ENCODE results near the gene NOS1AP. TPM values are rescaled to one million over a fixed set of nuclear protein-coding genes. Genes with fewer than 3 reads are reported as not detected.

NOS1AP gene
- total and polyA plus RNA-seq, 3 experiments from 2014 or later, result 0.07 TPM; not detected in 2

- Mint-ChIP-seq H3K9me3 (peaks cover 0 to 1% (median 0%) of the 10 kb centered on the region in 5 donors), H3K27ac (no peak overlapping the region), H3K4me1 (peaks cover 0 to 3% (median 0%) of the 10 kb centered on the region in 3 donors), H3K27me3 (peaks cover 17 to 37% of the 10 kb centered on the region in 2 donors), H3K36me3 (no peaks in the 10 kb centered on the region), H3K4me3 (no peak overlapping the region)
- no peaks in the 10 kb centered on the region for H3K9me3 ChIP-seq (ENCODE audit: low read length)
- H3K27me3 ChIP-seq (ENCODE audit: insufficient read depth, low read length, poor library complexity, severe bottlenecking), result no peaks in the 10 kb centered on the region
- no peak for DNase-seq
- no peaks in the 10 kb centered on the region for H3K36me3 ChIP-seq (ENCODE audit: insufficient read depth, low read length)
- no peaks in the 10 kb centered on the region for H3K4me1 ChIP-seq (ENCODE audit: insufficient read depth, low read length)
- POLR2A ChIA-PET, result no interaction called here
- CTCF ChIA-PET, result no interaction called here
- no peak overlapping the region for H3K27ac ChIP-seq (ENCODE audit: low read depth, low read length)
- H3K4me3 ChIP-seq (ENCODE audit: low read length), result no peak overlapping the region
Measured at GRCh38 chr1:162315673-162316072, 246.2 kb downstream of the NOS1AP start.

- ChIA-PET POLR2A (no interaction called here), CTCF (no interaction called here)
- Histone ChIP-seq H3K36me3 (ENCODE audit: insufficient read depth, low read length) (no peaks in the 10 kb centered on the region), H3K27me3 (ENCODE audit: insufficient read depth, low read length, poor library complexity, severe bottlenecking) (no peaks in the 10 kb centered on the region), H3K4me1 (ENCODE audit: insufficient read depth, low read length) (no peaks in the 10 kb centered on the region), H3K27ac (ENCODE audit: low read depth, low read length) (no peak overlapping the region), H3K9me3 (ENCODE audit: low read length) (no peaks in the 10 kb centered on the region), H3K4me3 (ENCODE audit: low read length) (no peak overlapping the region)
- no peaks in the 10 kb centered on the region for H3K36me3 Mint-ChIP-seq
- H3K4me3 Mint-ChIP-seq, result no peak overlapping the region
- H3K27me3 Mint-ChIP-seq, result peaks cover 21 to 37% of the 10 kb centered on the region in 2 donors
- no peak for DNase-seq
- H3K9me3 Mint-ChIP-seq, result no peaks in the 10 kb centered on the region
- H3K27ac Mint-ChIP-seq, result no peak overlapping the region
- H3K4me1 Mint-ChIP-seq, result peaks cover 0 to 3% (median 0%) of the 10 kb centered on the region in 3 donors
Measured at GRCh38 chr1:162316187-162316586, 246.7 kb downstream of the NOS1AP start.

GRCh38 chr1:162317621-162318020 is 248.1 kb downstream of the NOS1AP start:
- Mint-ChIP-seq H3K4me3 (no peak overlapping the region), H3K27me3 (peaks cover 22 to 40% of the 10 kb centered on the region in 2 donors), H3K4me1 (peaks cover 0 to 3% (median 0%) of the 10 kb centered on the region in 3 donors), H3K36me3 (no peaks in the 10 kb centered on the region), H3K27ac (no peak overlapping the region), H3K9me3 (no peaks in the 10 kb centered on the region)
- ChIA-PET POLR2A (no interaction called here), CTCF (no interaction called here)
- H3K4me3 ChIP-seq (ENCODE audit: low read length), result no peak overlapping the region
- no peaks in the 10 kb centered on the region for H3K27me3 ChIP-seq (ENCODE audit: insufficient read depth, low read length, poor library complexity, severe bottlenecking)
- no peak for DNase-seq
- no peak overlapping the region for H3K27ac ChIP-seq (ENCODE audit: low read depth, low read length)
- H3K4me1 ChIP-seq (ENCODE audit: insufficient read depth, low read length), result no peaks in the 10 kb centered on the region
- H3K36me3 ChIP-seq (ENCODE audit: insufficient read depth, low read length), result no peaks in the 10 kb centered on the region
- H3K9me3 ChIP-seq (ENCODE audit: low read length), result no peaks in the 10 kb centered on the region

- ChIA-PET CTCF (no interaction called here), POLR2A (no interaction called here)
- H3K9me3 ChIP-seq (ENCODE audit: low read length), result no peaks in the 10 kb centered on the region
- no peak overlapping the region for H3K4me3 ChIP-seq (ENCODE audit: low read length)
- no peaks in the 10 kb centered on the region for H3K36me3 Mint-ChIP-seq
- no peak overlapping the region for H3K4me3 Mint-ChIP-seq
- H3K4me1 Mint-ChIP-seq, result peaks cover 0 to 3% (median 0%) of the 10 kb centered on the region in 3 donors
- no peak for DNase-seq
- no peaks in the 10 kb centered on the region for H3K27me3 ChIP-seq (ENCODE audit: insufficient read depth, low read length, poor library complexity, severe bottlenecking)
- no peak overlapping the region for H3K27ac Mint-ChIP-seq
- no peaks in the 10 kb centered on the region for H3K4me1 ChIP-seq (ENCODE audit: insufficient read depth, low read length)
- H3K9me3 Mint-ChIP-seq, result no peaks in the 10 kb centered on the region
- H3K36me3 ChIP-seq (ENCODE audit: insufficient read depth, low read length), result no peaks in the 10 kb centered on the region
- H3K27me3 Mint-ChIP-seq, result peaks cover 12 to 27% of the 10 kb centered on the region in 2 donors
- no peak overlapping the region for H3K27ac ChIP-seq (ENCODE audit: low read depth, low read length)
Measured at GRCh38 chr1:162319493-162320175, 250.1 kb downstream of the NOS1AP start.

- ChIA-PET POLR2A (no interaction called here), CTCF (no interaction called here)
- no peaks in the 10 kb centered on the region for H3K9me3 Mint-ChIP-seq
- no peak overlapping the region for H3K4me3 Mint-ChIP-seq
- no peaks in the 10 kb centered on the region for H3K4me1 ChIP-seq (ENCODE audit: insufficient read depth, low read length)
- H3K36me3 ChIP-seq (ENCODE audit: insufficient read depth, low read length), result no peaks in the 10 kb centered on the region
- H3K4me3 ChIP-seq (ENCODE audit: low read length), result no peak overlapping the region
- no peaks in the 10 kb centered on the region for H3K36me3 Mint-ChIP-seq
- H3K27me3 ChIP-seq (ENCODE audit: insufficient read depth, low read length, poor library complexity, severe bottlenecking), result no peaks in the 10 kb centered on the region
- peaks cover 12 to 23% of the 10 kb centered on the region in 2 donors for H3K27me3 Mint-ChIP-seq
- H3K27ac Mint-ChIP-seq, result no peak overlapping the region
- H3K9me3 ChIP-seq (ENCODE audit: low read length), result no peaks in the 10 kb centered on the region
- no peaks in the 10 kb centered on the region for H3K4me1 Mint-ChIP-seq
- DNase-seq, result no peak
- no peak overlapping the region for H3K27ac ChIP-seq (ENCODE audit: low read depth, low read length)
Measured at GRCh38 chr1:162321809-162322422, 252.4 kb downstream of the NOS1AP start.

GRCh38 chr1:162323023-162323422 is 253.5 kb downstream of the NOS1AP start:
- POLR2A ChIA-PET, result no interaction called here
- H3K36me3 Mint-ChIP-seq, result no peaks in the 10 kb centered on the region
- no peak for DNase-seq
- H3K4me1 Mint-ChIP-seq, result no peaks in the 10 kb centered on the region
- H3K27me3 Mint-ChIP-seq, result peaks cover 12 to 23% of the 10 kb centered on the region in 2 donors
- no peak overlapping the region for H3K4me3 Mint-ChIP-seq
- Histone ChIP-seq H3K27ac (ENCODE audit: low read depth, low read length) (no peak overlapping the region), H3K4me1 (ENCODE audit: insufficient read depth, low read length) (no peaks in the 10 kb centered on the region), H3K36me3 (ENCODE audit: insufficient read depth, low read length) (no peaks in the 10 kb centered on the region), H3K4me3 (ENCODE audit: low read length) (no peak overlapping the region), H3K27me3 (ENCODE audit: insufficient read depth, low read length, poor library complexity, severe bottlenecking) (no peaks in the 10 kb centered on the region), H3K9me3 (ENCODE audit: low read length) (no peaks in the 10 kb centered on the region)
- H3K9me3 Mint-ChIP-seq, result no peaks in the 10 kb centered on the region
- no peak overlapping the region for H3K27ac Mint-ChIP-seq
- CTCF ChIA-PET, result no interaction called here

GRCh38 chr1:162324396-162324795 is 254.9 kb downstream of the NOS1AP start:
- Histone ChIP-seq H3K9me3 (ENCODE audit: low read length) (no peaks in the 10 kb centered on the region), H3K36me3 (ENCODE audit: insufficient read depth, low read length) (no peaks in the 10 kb centered on the region), H3K27ac (ENCODE audit: low read depth, low read length) (no peak overlapping the region), H3K4me3 (ENCODE audit: low read length) (no peak overlapping the region), H3K4me1 (ENCODE audit: insufficient read depth, low read length) (no peaks in the 10 kb centered on the region), H3K27me3 (ENCODE audit: insufficient read depth, low read length, poor library complexity, severe bottlenecking) (no peaks in the 10 kb centered on the region)
- Mint-ChIP-seq H3K4me1 (no peaks in the 10 kb centered on the region), H3K9me3 (no peaks in the 10 kb centered on the region), H3K27ac (no peak overlapping the region), H3K27me3 (peaks cover 7 to 12% of the 10 kb centered on the region in 2 donors), H3K4me3 (no peak overlapping the region), H3K36me3 (no peaks in the 10 kb centered on the region)
- ChIA-PET POLR2A (no interaction called here), CTCF (no interaction called here)
- DNase-seq, result no peak

- Mint-ChIP-seq H3K27ac (no peak overlapping the region), H3K36me3 (no peaks in the 10 kb centered on the region), H3K4me1 (no peaks in the 10 kb centered on the region), H3K27me3 (peaks cover 7 to 11% of the 10 kb centered on the region in 2 donors), H3K4me3 (no peak overlapping the region), H3K9me3 (no peaks in the 10 kb centered on the region)
- H3K27me3 ChIP-seq (ENCODE audit: insufficient read depth, low read length, poor library complexity, severe bottlenecking), result no peaks in the 10 kb centered on the region
- ChIA-PET CTCF (no interaction called here), POLR2A (no interaction called here)
- no peak for DNase-seq
- H3K36me3 ChIP-seq (ENCODE audit: insufficient read depth, low read length), result no peaks in the 10 kb centered on the region
- H3K4me3 ChIP-seq (ENCODE audit: low read length), result no peak overlapping the region
- H3K9me3 ChIP-seq (ENCODE audit: low read length), result no peaks in the 10 kb centered on the region
- H3K4me1 ChIP-seq (ENCODE audit: insufficient read depth, low read length), result no peaks in the 10 kb centered on the region
- H3K27ac ChIP-seq (ENCODE audit: low read depth, low read length), result no peak overlapping the region
Measured at GRCh38 chr1:162326559-162326958, 257.1 kb downstream of the NOS1AP start.

Data from CD8-positive, alpha-beta memory T cell (primary cell).